Trophoblast cell (in vitro differentiated cells and primary cell): ENCODE measurements around the gene NT5DC3.

Experiments used
- DNase-seq, 2 donors: peaks; one replicate each; pipeline ENCODE4 v3.0.0-alpha.2; 2016
- H2AFZ ChIP-seq: 2 replicates; pipeline ENCODE4 v1.6.1; 2013; ENCODE audit warnings: low read length, moderate library complexity, mild to moderate bottlenecking; ENCODE audit not compliant: insufficient read depth, poor library complexity
- H2AK5ac ChIP-seq: 2 replicates; pipeline ENCODE4 v1.6.1; 2013; ENCODE audit warnings: mild to moderate bottlenecking, low read length
- H2BK120ac ChIP-seq: 2 replicates; pipeline ENCODE4 v1.6.1; 2013; ENCODE audit warnings: low read length, mild to moderate bottlenecking, moderate library complexity; ENCODE audit not compliant: insufficient read depth, poor library complexity
- H2BK12ac ChIP-seq: 2 replicates; pipeline ENCODE4 v1.6.1; 2013; ENCODE audit warnings: mild to moderate bottlenecking, low read length, moderate library complexity
- H2BK5ac ChIP-seq: 2 replicates; pipeline ENCODE4 v1.6.1; 2013; ENCODE audit warnings: low read length, low read depth, moderate library complexity, mild to moderate bottlenecking; ENCODE audit not compliant: poor library complexity
- H3K14ac ChIP-seq: 2 replicates; pipeline ENCODE4 v1.6.1; 2013; ENCODE audit warnings: mild to moderate bottlenecking, low read length
- H3K18ac ChIP-seq: 2 replicates; pipeline ENCODE4 v1.6.1; 2013; ENCODE audit warnings: mild to moderate bottlenecking, low read length
- H3K23ac ChIP-seq: 2 replicates; pipeline ENCODE4 v1.6.1; 2013; ENCODE audit warnings: low read length
- H3K27ac ChIP-seq: 2 replicates; pipeline ENCODE4 v1.5.1; 2013; ENCODE audit warnings: low read depth, mild to moderate bottlenecking, inconsistent platforms, low read length, moderate library complexity
- H3K27me3 ChIP-seq: 2 replicates; pipeline ENCODE4 v1.6.1; 2013; ENCODE audit warnings: inconsistent platforms, mild to moderate bottlenecking, low read length, moderate library complexity; ENCODE audit not compliant: insufficient read depth
- H3K36me3 ChIP-seq, 2 experiments: 1 replicate in 1 of 2; 2 replicates in 1 of 2; pipeline ENCODE4 v1.6.1; 2013; ENCODE audit warnings: low read length in 2 of 2, mild to moderate bottlenecking in 2 of 2, moderate library complexity in 1 of 2; ENCODE audit not compliant: insufficient read depth in 2 of 2, control insufficient read depth in 1 of 2
- H3K4ac ChIP-seq: 2 replicates; pipeline ENCODE4 v1.6.1; 2013; ENCODE audit warnings: low read depth, mild to moderate bottlenecking, low read length, moderate library complexity
- H3K4me1 ChIP-seq, 2 experiments: 1 replicate in 1 of 2; 2 replicates in 1 of 2; pipeline ENCODE4 v1.6.1; 2013; ENCODE audit warnings: low read length in 2 of 2, mild to moderate bottlenecking in 2 of 2, moderate library complexity in 1 of 2; ENCODE audit not compliant: insufficient read depth in 2 of 2, control insufficient read depth in 1 of 2
- H3K4me2 ChIP-seq: 2 replicates; pipeline ENCODE4 v1.6.1; 2013; ENCODE audit warnings: inconsistent platforms, mild to moderate bottlenecking, low read length, moderate library complexity
- H3K4me3 ChIP-seq: 2 replicates; pipeline ENCODE4 v1.5.1; 2013; ENCODE audit warnings: mild to moderate bottlenecking, low read depth, low read length, inconsistent platforms
- H3K79me1 ChIP-seq: one replicate; pipeline ENCODE4 v1.6.1; 2013; ENCODE audit warnings: low read length
- H3K79me2 ChIP-seq: 2 replicates; pipeline ENCODE4 v1.6.1; 2013; ENCODE audit warnings: low read length, mild to moderate bottlenecking; ENCODE audit not compliant: control insufficient read depth, insufficient read depth, poor library complexity
- H3K9ac ChIP-seq: 2 replicates; pipeline ENCODE4 v1.6.1; 2013; ENCODE audit warnings: mild to moderate bottlenecking, low read length
- H3K9me3 ChIP-seq: 2 replicates; pipeline ENCODE4 v1.6.1; 2013; ENCODE audit warnings: low read depth, mild to moderate bottlenecking, control low read depth, inconsistent platforms, low read length; ENCODE audit not compliant: insufficient read depth
- H4K12ac ChIP-seq: 2 replicates; pipeline ENCODE4 v1.6.1; 2013; ENCODE audit warnings: low read depth, mild to moderate bottlenecking, low read length, moderate library complexity
- H4K8ac ChIP-seq: 2 replicates; pipeline ENCODE4 v1.6.1; 2013; ENCODE audit warnings: low read depth, mild to moderate bottlenecking, low read length, moderate library complexity
- H4K91ac ChIP-seq: one replicate; pipeline ENCODE4 v1.6.1; 2013; ENCODE audit warnings: low read depth, mild to moderate bottlenecking, low read length, moderate library complexity
- WGBS: extraction: QIAGEN DNeasy Blood & Tissue Kit; methylation state at CpG from one replicate; pipeline ENCODE4 v1.1.7; 2013; ENCODE audit warnings: missing lambda C conversion rate; ENCODE audit not compliant: insufficient read length, insufficient coverage; ENCODE audit errors: extremely low coverage; 5-methylcytosine and 5-hydroxymethylcytosine counted together

The NT5DC3 gene

GRCh38 chr12:103834942-103835341 lies 6.1 kb downstream of the NT5DC3 start:
- Histone ChIP-seq H3K36me3 (no peaks in the 10 kb centered on the region), H3K27ac (no peak overlapping the region), H3K9ac (no peak overlapping the region), H3K27me3 (no peaks in the 10 kb centered on the region), H3K79me2 (no peaks in the 10 kb centered on the region), H3K23ac (no peak overlapping the region), H3K4ac (no peak overlapping the region), H4K12ac (no peak overlapping the region), H2AFZ (no peak overlapping the region), H3K79me1 (no peaks in the 10 kb centered on the region), H4K91ac (no peak overlapping the region), H3K4me3 (no peak overlapping the region), H4K8ac (no peak overlapping the region), H3K4me2 (no peak overlapping the region), H3K9me3 (no peaks in the 10 kb centered on the region), H3K4me1 (peaks cover 1 to 2% of the 10 kb centered on the region in 2 experiments), H2AK5ac (no peak overlapping the region), H3K18ac (no peak overlapping the region), H2BK12ac (no peak overlapping the region), H2BK5ac (no peak overlapping the region), H2BK120ac (no peak overlapping the region), H3K14ac (no peak overlapping the region)
- no peak for DNase-seq
- no CpG with 5 or more reads among the region's 3 CpGs for WGBS

- no peak overlapping the region for H3K23ac ChIP-seq
- no peak overlapping the region for H3K4me2 ChIP-seq
- no peak overlapping the region for H3K27ac ChIP-seq
- no peak overlapping the region for H2BK12ac ChIP-seq
- H3K4me3 ChIP-seq: no peak overlapping the region
- H3K9me3 ChIP-seq: no peaks in the 10 kb centered on the region
- no peaks in the 10 kb centered on the region for H3K79me1 ChIP-seq
- DNase-seq: no peak
- no peak overlapping the region for H3K14ac ChIP-seq
- no CpG with 5 or more reads among the region's 2 CpGs for WGBS
- no peak overlapping the region for H3K9ac ChIP-seq
- H3K4me1 ChIP-seq: no peaks in the 10 kb centered on the region
- no peak overlapping the region for H4K8ac ChIP-seq
- H3K18ac ChIP-seq: no peak overlapping the region
- H4K12ac ChIP-seq: no peak overlapping the region
- no peak overlapping the region for H2AFZ ChIP-seq
- H3K27me3 ChIP-seq: no peaks in the 10 kb centered on the region
- no peak overlapping the region for H2AK5ac ChIP-seq
- no peaks in the 10 kb centered on the region for H3K79me2 ChIP-seq
- H4K91ac ChIP-seq: no peak overlapping the region
- no peak overlapping the region for H3K4ac ChIP-seq
- no peak overlapping the region for H2BK5ac ChIP-seq
- H3K36me3 ChIP-seq: no peaks in the 10 kb centered on the region
- no peak overlapping the region for H2BK120ac ChIP-seq
Measured at GRCh38 chr12:103833891-103834290, 7.1 kb downstream of the NT5DC3 start.

GRCh38 chr12:103833095-103833775 lies 7.8 kb downstream of the NT5DC3 start:
- no peak overlapping the region for H3K14ac ChIP-seq
- no peaks in the 10 kb centered on the region for H3K4me1 ChIP-seq
- no peaks in the 10 kb centered on the region for H3K27me3 ChIP-seq
- no peak overlapping the region for H2AFZ ChIP-seq
- H4K12ac ChIP-seq: no peak overlapping the region
- no peaks in the 10 kb centered on the region for H3K36me3 ChIP-seq
- H2BK5ac ChIP-seq: no peak overlapping the region
- H3K4me3 ChIP-seq: no peak overlapping the region
- no peak for DNase-seq
- no peak overlapping the region for H2AK5ac ChIP-seq
- no peak overlapping the region for H2BK120ac ChIP-seq
- H3K9ac ChIP-seq: no peak overlapping the region
- no peak overlapping the region for H2BK12ac ChIP-seq
- no peak overlapping the region for H3K27ac ChIP-seq
- no peak overlapping the region for H4K8ac ChIP-seq
- H4K91ac ChIP-seq: no peak overlapping the region
- no peak overlapping the region for H3K4me2 ChIP-seq
- H3K4ac ChIP-seq: no peak overlapping the region
- H3K79me2 ChIP-seq: no peaks in the 10 kb centered on the region
- H3K23ac ChIP-seq: no peak overlapping the region
- H3K9me3 ChIP-seq: no peaks in the 10 kb centered on the region
- H3K79me1 ChIP-seq: no peaks in the 10 kb centered on the region
- no peak overlapping the region for H3K18ac ChIP-seq
- no CpG with 5 or more reads among the region's 6 CpGs for WGBS

DNA sequence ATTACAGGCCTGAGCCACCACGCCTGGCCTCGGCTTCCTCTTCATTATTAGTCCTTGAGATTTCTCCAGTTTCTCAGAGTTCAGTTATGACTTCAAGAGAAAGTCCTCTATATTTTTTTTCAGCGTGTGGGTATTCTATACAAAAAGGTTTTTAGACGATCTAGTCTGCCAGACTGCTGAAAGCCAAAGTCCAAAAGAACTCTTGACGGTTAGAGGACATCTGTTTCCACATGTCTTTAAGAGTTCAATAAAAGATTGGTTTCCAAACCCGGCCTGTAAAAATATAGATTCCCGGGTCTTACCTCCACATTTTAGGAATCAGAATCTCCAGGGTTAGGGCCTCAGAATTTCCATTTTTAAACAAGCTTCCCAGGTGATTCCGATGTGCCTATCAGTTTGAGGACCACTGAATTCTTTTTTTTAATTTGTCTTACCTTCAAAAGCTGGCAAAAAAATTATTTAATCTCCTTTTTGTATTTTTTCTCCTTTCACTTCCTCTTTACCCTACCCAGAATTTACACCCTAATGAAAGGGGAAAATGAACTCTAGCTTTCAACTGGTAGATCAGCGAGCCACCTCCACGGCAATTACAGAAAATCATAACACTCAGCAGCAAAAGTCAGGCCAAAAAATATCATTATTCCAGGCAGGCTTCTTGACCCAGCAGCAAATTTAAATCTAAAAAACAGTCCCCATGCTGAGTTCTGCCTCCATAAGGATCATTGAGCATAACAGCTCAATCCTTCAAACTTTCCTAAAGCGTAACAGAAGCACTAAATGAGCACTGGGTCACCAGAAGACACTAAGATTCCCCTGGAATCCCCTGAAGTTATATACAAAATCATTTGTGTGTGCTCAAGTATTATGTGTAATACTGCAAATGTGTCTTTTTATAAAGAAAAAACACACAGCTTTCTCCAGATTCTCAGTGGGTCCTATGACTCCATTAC lies 8.7 kb downstream of the NT5DC3 start:
- H4K91ac ChIP-seq: no peak overlapping the region
- no peak overlapping the region for H3K27ac ChIP-seq
- no peak overlapping the region for H2BK12ac ChIP-seq
- H3K23ac ChIP-seq: no peak overlapping the region
- H4K8ac ChIP-seq: no peak overlapping the region
- H2BK5ac ChIP-seq: no peak overlapping the region
- DNase-seq: no peak
- no peak overlapping the region for H3K4ac ChIP-seq
- H4K12ac ChIP-seq: no peak overlapping the region
- no peak overlapping the region for H3K4me2 ChIP-seq
- H3K14ac ChIP-seq: no peak overlapping the region
- no peaks in the 10 kb centered on the region for H3K4me1 ChIP-seq
- H3K27me3 ChIP-seq: no peaks in the 10 kb centered on the region
- WGBS: no CpG with 5 or more reads among the region's 11 CpGs
- no peak overlapping the region for H3K9ac ChIP-seq
- H2BK120ac ChIP-seq: no peak overlapping the region
- H3K9me3 ChIP-seq: no peaks in the 10 kb centered on the region
- no peaks in the 10 kb centered on the region for H3K79me1 ChIP-seq
- H2AK5ac ChIP-seq: no peak overlapping the region
- H3K36me3 ChIP-seq: no peaks in the 10 kb centered on the region
- H3K18ac ChIP-seq: no peak overlapping the region
- no peak overlapping the region for H3K4me3 ChIP-seq
- H2AFZ ChIP-seq: no peak overlapping the region
- no peaks in the 10 kb centered on the region for H3K79me2 ChIP-seq
